SW480 (cell line): ENCODE results near the gene DNAI2.
"Not testable (repeated sequence)": the region's sequence is repeated elsewhere in the genome, so short reads cannot be mapped to it uniquely, and the experiment has no call there.

Source experiments
- DNase-seq: peaks from one replicate; pipeline ENCODE4 v3.0.0-alpha.2; 2016; ENCODE audit warnings: low spot score

The DNAI2 gene

DNA sequence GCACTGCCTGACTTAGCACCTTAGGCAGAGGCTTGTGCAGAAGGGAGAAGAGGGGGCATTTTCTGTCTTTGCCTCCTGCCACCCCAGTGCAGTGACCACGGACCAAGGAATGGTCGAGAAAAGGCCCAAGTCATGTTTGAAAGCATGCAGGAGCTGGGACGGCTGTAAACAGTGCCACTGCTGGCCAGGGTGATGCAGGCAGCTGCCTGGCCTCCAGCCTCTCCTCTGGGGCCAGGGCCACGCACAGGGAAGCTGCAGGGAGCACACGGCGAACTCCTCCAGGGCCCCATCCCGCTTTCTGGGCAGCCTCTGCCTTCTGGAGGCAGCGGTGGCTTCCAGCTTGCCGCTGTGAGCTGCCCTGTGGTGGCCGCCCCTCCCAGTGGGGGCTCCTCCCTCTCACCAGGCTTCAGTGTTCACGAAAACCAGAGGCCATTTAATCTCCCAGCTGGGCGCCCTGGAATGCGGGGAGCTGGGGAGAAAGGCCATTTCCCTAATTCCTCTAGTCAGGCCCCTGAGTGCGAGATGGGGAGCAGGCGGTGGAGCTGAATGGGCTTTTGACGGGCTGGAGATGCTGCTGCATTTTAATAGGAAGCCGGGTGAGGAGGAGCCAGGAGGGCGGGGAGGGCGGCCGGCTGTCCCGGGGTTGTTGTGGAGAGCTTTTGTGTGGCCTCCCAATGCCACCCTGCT is 28.7 kb upstream of the DNAI2 start:
- DNase-seq, result no peak

DNA sequence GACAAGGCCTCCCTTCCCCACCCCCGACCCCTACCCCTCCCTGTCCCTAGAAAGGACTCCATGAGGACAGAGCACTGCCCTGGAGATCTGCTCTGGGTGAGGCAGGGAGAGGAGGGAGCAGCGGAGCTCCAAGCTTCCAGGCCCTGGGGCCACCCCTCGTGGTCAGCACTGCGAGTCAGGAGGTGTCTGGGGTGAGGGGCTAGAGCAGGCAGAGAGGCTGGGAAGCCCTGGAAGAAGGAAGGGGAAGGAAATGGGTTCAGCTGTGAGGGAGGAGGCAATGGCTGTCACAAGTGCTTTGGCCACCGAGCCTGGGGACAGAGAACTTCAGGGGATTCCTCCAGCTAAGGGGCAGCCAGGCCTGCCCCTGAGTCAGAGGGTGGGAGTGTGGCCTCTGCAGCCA is 28.2 kb upstream of the DNAI2 start:
- no peak for DNase-seq

- no peak for DNase-seq
Measured at GRCh38 chr17:74249590-74250270, 24.3 kb upstream of the DNAI2 start.

- DNase-seq, result no peak
Measured at GRCh38 chr17:74250324-74250995, 23.6 kb upstream of the DNAI2 start.

GRCh38 chr17:74251051-74251450 is 23.0 kb upstream of the DNAI2 start:
- DNase-seq, result no peak

DNA sequence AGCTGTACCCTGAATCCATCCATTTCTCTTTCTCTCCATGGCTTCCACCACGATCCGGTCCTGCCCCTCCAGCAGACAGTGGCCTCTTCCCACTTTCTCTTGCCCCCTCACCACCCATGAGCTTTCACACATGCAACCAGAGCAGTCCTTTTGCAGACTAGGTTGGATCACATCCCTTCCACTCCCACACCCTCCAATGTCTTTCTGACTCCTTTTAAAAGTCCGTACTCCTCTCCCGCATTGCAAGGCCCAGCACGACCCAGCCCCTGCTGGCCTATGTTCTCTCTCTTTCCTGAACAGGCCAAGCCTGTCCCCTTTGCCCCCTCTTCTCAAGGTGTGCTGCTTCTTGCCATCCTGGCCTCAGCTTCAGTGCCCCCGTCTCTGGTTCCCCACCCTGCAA is 22.5 kb upstream of the DNAI2 start:
- no peak for DNase-seq

GRCh38 chr17:74252211-74252610 is 21.8 kb upstream of the DNAI2 start:
- no peak for DNase-seq

DNA sequence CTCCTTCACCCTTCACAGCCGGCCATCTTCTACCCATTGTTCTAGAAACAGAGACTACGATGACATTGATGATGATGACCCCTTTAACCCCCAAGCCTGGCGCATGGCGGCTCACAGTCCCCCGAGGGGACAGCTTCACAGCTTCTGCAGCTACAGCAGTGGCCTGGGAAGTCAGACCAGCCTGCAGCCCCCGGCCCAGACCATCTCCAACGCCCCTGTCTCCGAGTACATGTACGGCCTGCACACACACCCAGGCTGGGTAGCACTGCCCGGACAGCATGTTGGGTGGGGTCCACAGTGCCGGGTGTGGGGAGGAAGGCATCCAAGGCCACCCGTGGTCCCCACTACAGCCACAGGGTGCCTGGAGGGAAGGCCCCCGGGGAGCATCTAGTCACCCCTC is 21.0 kb upstream of the DNAI2 start:
- DNase-seq, result no peak

- no peak for DNase-seq
Measured at GRCh38 chr17:74257311-74257710, 16.7 kb upstream of the DNAI2 start.

GRCh38 chr17:74259667-74260524 is 14.1 kb upstream of the DNAI2 start:
- DNase-seq, result no peak

GRCh38 chr17:74260525-74260850 is 13.5 kb upstream of the DNAI2 start:
- DNase-seq, result no peak

DNA sequence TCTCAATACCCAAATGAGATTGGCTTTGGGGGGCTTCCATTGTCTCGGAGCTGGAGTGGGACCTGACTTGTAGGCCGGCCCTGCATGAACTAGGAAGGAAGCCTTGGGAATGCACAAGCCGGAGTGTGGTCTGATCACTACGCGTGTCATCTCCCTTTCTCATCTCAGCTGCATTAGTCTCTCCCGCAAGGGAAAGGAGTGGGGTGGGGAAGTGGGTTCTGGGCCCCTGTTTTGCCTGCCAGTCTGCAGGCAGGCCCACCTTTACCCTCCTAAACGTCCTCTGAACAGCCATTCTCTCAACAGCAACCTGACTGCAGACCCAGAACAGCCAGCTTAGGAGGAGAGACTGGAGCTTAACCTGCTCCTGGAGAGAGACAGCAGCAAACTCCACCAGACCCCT is 11.4 kb upstream of the DNAI2 start:
- no peak for DNase-seq

DNA sequence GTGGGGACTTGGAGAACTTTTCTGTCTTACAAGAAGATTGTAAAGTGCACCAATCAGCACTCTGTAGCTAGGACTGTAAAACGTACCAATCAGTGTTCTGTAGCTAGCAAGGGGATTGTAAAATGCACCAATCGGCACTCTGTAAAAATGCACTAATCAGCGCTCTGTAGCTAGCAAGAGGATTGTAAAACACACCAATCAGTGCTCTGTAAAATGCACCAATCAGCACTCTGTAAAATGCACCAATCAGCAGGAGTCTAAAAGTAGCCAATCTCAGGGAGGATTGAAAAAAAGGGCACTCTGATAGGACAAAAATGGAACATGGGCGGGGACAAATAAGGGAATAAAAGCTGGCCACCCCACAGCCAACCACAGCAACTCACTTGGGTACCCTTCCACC is 7.0 kb upstream of the DNAI2 start:
- not testable (repeated sequence) for DNase-seq

- no peak for DNase-seq
Measured at GRCh38 chr17:74267579-74267978, 6.5 kb upstream of the DNAI2 start.

DNA sequence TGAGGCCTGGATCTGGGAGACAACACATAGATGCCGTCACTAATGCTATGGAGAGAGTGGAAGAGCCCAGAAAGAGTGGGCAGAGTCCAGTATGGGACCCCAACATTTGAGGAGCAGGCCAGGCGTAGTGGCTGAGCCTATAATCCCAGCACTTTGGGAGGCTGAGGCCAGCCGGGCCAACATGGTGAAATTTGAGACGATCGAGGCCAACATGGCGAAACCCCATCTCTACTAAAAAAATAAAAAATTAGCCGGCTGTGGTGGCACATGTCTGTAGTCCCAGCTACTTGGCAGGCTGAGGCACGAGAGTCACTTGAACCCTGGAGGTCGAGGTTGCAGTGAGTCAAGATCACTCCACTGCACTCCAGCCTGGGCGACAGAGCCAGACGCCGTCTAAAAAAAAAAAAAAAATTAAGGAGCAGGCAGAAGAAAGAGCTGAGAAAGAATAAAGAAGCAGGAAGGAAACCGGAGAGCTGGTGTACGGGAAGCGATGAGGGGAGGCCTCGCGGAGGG is 6.0 kb upstream of the DNAI2 start:
- no peak for DNase-seq

GRCh38 chr17:74268558-74268957 is 5.5 kb upstream of the DNAI2 start:
- no peak for DNase-seq

GRCh38 chr17:74270333-74270732 is 3.7 kb upstream of the DNAI2 start:
- DNase-seq, result no peak

- DNase-seq, result no peak
Measured at GRCh38 chr17:74271281-74271680, 2.8 kb upstream of the DNAI2 start.

- DNase-seq, result no peak
Measured at GRCh38 chr17:74271901-74272561, 2.0 kb upstream of the DNAI2 start.

GRCh38 chr17:74272731-74273201 is 1.3 kb upstream of the DNAI2 start:
- DNase-seq, result no peak

DNA sequence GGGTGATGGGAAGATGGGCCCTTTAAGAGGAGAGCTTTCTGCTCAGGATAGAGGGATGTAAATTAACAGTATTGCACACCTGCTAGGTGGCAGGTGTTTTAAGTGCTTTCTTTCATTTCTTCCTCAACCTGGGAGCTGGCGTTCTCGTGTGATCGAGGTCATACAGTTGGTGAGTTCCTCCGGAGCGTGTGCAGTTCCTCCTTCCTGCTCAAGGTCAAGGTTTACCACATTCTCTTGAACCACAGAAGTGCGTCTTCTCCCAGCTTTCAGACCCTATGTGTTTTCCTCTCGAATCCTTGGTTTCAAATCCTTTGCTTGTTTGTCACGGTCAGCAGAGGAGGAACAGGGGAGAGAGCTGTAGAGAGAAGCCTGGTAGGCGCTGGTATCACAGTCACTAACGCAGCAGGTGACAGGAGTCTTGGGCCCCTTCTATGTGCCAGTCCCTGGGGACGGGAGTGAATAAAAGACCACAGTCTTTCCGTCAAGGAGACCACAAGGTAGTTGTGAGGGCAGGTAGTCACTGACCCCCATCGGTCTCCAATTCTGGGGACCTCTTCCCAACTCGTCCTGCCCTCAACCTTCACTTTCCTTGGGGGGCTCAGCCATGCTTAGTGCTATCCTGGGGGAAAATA is 791 bp downstream of the DNAI2 start:
- no peak for DNase-seq
